GM19452 (cell line): Measurements from ENCODE around the gene ENTPD1.
"Not testable (repeated sequence)": the region's sequence is repeated elsewhere in the genome, so short reads cannot be mapped to it uniquely, and the experiment has no call there.

Experiments
- ATAC-seq: cut with Tn5 transposase; IDR thresholded peaks from one replicate; pipeline ENCODE4 v1.9.1; 2021; ENCODE audit not compliant: unreplicated experiment

ENTPD1 gene

DNA sequence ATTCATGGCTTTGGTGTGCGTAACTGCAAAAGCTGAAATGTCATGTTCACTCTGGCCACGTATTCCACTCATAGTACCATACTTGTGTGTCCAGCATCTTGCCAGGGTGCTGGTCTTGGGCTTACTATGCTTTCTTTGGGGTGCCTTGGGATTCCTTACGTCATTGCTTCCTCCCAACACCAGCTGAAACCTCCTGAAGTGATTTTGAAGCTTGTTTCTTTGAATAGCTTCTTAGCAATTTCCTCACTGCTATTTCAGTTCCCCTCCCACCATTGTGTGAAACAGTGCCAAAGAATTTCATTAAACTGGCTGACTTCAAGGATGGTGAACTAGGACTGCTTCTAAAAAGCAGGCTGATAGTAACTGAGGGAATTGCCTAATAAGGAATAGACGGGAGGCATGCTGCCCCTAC lies 36.9 kb downstream of the ENTPD1 start:
- ATAC-seq: no peak

DNA sequence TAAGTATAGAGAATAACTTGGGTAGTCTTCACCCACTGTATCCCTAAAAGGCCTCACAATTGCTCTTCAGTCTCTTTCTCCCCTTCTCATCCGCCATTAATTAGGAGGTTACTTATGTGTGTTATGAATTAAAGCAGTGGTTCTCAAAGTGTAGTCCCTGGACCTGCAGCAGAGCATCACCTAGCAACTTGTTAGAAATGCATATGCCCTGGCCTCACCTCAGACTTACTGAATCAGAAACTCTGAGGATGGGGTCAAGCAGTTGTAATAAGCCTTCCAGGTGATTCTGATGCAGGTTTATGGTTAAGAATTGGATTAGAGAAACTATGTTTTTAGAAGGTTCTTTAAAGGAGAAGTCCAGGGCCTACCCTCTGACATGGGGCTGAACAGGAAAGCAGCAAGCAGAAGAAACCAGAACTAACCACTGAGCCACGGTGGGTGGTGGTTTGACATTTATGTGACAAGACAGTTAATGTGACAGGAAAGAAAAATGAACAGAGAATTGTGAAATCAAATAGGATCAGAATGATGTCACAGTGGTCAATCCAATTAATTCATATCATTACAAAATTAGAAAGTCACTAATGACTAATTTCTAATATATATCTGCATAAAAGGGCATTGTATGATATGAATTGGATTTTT lies 37.6 kb downstream of the ENTPD1 start:
- peak; percentile 46 for ATAC-seq

DNA sequence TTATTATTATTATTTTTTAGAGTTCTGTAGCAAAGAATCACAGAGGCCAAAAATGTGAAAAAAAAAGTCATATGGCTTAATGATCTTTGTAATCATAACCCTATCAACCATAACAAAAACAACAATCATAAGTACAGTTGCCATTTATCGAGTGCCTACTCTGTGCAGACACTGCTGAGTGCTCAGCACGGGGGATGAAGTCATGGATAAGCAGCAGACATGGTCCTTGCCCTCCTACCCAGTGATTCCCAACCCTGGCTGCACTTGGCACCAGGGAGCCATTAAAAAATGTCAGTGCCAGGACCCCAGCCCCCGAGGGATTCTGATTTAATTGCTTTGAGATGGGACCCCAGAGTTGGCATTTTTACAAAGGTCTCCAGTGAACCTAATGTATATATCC lies 38.2 kb downstream of the ENTPD1 start:
- ATAC-seq: no peak

GRCh38 chr10:95795602-95796001 lies 39.6 kb downstream of the ENTPD1 start:
- ATAC-seq: no peak

DNA sequence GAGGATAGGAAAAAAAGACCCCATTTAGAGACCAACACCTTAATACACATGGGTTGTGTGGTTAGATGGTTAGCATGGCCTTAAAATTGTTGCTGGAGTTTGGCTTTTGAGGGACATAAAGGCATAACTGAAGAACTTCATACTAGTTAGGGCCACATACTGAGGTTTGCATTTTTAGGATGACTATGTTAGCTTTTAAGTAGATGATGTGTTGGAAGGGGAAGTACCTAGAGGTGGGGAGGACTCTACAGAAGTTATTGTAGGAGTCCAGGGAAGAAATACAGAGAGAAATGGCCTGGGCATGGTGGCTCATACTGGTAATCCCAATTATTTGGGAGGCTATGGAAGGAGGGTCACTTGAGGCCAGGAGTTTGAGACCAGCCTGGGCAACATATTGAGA lies 40.5 kb downstream of the ENTPD1 start:
- no peak for ATAC-seq

GRCh38 chr10:95798096-95798855 lies 42.3 kb downstream of the ENTPD1 start:
- no peak for ATAC-seq

- ATAC-seq: not testable (repeated sequence)
Observed at GRCh38 chr10:95800286-95800685, 44.3 kb downstream of the ENTPD1 start.

DNA sequence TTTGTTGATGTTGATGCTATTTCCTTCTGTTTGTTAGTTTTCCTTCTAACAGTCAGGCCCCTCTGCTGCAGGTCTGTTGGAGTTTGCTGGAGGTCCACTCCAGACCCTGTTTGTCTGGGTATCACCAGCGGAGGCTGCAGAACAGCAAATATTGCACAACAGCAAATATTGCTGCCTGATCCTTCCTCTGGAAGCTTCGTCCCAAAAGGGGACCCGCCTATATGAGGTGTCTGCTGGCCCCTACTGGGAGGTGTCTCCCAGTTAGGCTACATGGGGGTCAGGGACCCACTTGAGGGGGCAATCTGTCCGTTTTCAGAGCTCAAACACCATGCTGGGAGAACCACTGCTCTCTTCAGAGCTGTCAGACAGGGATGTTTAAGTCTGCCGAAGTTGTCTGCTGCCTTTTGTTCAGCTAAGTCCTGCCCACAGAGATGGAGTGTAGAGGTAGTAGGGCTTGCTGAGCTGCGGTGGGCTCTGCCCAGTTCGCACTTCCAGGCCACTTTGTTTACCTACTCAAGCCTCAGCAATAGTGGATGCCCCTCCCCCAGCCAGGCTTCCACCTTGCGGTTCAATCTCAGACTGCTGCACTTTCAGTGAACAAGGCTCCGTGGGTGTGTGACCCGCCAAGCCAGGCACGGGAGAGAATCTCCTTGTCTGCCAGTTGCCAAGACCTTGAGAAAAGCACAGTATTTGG lies 50.9 kb downstream of the ENTPD1 start:
- ATAC-seq: not testable (repeated sequence)

DNA sequence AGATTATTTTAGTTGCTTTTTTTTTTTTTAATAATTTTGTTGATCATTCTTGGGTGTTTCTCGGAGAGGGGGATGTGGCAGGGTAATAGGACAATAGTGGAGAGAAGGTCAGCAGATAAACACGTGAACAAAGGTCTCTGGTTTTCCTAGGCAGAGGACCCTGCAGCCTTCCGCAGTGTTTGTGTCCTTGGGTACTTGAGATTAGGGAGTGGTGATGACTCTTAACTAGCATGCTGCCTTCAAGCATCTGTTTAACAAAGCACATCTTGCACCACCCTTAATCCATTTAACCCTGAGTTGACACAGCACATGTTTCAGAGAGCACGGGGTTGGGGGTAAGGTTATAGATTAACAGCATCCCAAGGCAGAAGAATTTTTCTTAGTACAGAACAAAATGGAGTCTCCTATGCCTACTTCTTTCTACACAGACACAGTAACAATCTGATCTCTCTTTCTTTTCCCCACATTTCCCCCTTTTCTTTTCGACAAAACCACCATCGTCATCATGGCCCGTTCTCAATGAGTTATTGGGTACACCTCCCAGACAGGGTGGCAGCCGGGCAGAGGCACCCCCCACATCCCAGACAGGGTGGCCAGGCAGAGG lies 52.8 kb downstream of the ENTPD1 start:
- not testable (repeated sequence) for ATAC-seq

- no peak for ATAC-seq
Observed at GRCh38 chr10:95809370-95810197, 53.6 kb downstream of the ENTPD1 start.

GRCh38 chr10:95810198-95810976 lies 54.4 kb downstream of the ENTPD1 start:
- no peak for ATAC-seq

- ATAC-seq: no peak
Observed at GRCh38 chr10:95813054-95813685, 57.2 kb downstream of the ENTPD1 start.

DNA sequence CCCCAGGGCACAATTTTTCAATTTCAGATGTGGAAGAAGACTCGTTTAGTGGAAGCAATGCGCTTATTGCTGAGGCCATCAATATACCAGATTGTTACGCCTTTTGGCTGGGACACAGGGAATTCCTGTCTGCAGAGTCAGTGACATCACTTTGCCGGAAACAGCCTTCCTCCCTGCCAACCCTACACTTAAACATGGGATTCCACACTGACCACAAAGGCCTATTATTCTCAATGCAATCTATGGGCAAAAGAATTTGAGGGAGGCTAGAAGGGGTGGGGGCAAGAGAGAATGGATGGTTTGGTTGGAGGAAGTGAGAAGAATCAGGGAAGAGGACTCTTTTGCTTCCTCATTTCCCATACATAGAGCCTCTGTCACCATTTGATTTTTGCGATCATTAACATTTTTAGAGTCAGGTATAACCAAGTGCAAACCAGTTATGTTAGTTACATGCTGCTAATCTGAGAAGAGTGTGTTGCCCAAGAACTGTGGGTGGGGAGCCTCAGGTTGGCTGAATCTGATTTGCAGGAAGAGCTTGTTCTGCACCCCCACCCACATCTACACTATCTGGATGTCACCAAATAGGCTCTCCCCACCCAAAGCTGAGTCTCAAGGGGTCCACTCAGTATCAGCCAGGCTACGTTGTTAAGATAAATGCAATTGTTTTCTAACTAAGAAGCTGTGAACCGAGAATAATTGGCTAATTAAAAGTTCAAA lies 58.2 kb downstream of the ENTPD1 start:
- ATAC-seq: no peak

- ATAC-seq: no peak
Observed at GRCh38 chr10:95815133-95815532, 59.2 kb downstream of the ENTPD1 start.

DNA sequence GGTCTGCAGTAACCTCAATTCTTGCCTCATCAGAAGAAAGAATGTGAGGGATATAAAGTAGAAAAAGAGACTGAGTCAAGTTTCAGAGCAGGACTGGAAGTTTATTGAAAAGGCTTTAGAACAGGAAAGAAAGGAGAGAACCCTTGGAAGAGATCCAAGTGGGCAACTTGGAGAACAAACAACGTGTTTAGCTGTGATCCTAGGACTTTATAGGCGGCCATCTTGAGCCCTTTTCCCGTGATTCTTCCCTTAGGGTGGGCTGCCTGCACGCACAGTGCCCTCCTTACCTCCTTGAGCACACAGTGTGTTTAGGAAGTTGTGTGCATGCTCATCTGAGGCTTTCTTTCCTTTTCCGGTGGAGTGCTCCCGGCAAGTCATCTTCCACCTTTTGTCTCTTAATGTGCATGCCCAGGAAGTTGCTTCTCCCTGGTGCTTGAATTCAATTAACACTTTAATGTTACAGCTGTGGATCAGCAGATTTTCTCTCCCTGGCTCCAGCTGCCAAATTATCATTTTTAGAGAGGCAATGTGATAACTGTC lies 59.8 kb downstream of the ENTPD1 start:
- ATAC-seq: no peak

DNA sequence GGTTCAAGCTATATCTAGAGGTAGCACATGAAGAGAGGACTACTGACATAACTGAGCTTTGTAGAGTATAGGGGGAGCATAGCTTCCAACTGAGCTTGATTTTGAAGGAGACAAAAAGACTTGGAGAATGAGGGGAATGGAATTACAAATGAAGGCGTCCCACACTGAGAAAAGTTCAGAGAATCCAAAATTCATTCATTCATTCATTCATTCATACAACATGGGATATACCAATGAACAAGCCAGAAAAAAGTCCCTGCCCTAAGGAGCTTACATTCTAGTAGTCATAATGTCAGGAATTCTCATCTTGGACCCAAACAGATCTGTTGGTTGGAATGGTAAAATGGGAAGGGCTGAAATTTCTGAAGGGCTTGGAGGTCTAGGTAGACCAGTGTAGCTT lies 62.0 kb downstream of the ENTPD1 start:
- ATAC-seq: no peak

GRCh38 chr10:95818668-95819067 lies 62.7 kb downstream of the ENTPD1 start:
- ATAC-seq: no peak

DNA sequence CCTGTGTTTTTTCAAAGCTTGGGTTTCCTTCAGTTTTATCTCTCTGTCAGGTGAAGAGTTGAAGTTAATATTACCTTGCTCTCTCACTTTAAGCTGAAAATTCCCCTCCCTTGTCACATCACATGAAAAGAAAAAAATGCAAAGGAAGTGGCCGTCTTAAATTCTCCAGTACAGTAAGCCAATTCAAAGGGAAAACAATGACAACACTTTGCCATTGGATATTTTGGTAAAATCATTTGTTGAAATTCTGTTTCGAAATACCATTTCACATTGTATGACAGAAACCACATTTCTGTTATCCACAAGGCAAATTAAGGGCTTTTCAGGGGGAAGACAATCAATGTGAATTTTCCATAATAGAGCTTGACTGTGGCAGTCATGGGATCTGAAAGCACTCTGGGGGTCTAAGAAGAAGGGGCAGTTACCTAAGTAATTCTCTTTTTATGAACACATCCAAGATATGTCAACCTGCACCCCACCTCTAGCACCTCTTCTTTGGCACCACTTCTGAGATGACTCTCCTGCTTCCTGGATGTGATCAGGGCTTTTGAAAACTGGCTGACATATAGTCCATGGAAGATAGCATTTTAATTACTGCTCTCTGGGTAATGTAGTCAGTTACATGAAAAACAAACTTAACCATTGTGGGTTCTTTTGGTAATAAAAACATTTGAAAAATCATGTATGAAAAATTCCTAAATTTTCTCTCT lies 63.8 kb downstream of the ENTPD1 start:
- ATAC-seq: no peak
